ENCODE data around the gene TRIM71. TPM values are rescaled to one million over a fixed set of nuclear protein-coding genes. Genes with fewer than 3 reads are reported as not detected.

TRIM71 gene
- total and polyA plus RNA-seq, 2 experiments from 2014 or later: 1.9 to 14.5 TPM

DNA sequence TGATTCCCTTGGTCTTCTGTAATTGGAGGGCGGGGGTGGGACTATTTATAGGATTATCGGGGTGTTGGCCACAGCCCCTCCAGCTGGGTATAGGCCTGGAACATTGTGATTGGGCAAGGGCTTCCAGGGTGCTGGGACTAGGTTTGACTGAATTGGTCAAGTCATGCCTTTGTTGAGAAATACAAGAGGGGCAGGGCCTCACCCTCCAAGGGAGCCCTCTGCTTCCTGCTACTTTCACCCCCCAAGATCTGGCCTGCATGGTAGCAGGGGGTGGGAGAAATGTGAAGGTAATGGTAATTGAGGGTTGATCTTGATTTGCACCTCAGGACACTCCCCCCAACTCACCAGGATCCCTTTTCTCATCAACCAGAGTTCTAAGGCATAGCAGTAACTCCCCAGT, 25.2 kb downstream of the TRIM71 start:
- H3K9me2 ChIP-seq (replicated peaks; ENCODE audit: insufficient read depth): no peaks in the 10 kb centered on the region
- no peak overlapping the region for H3K4me3 ChIP-seq
- H3K27ac ChIP-seq: peak overlapping the region; percentile 90
- peaks cover 68% of the 10 kb centered on the region for H3K4me1 ChIP-seq (ENCODE audit: insufficient read depth)
- no peak for DNase-seq (ENCODE audit: low spot score)
- 54% methylated on average over 2 of the region's 2 CpGs for WGBS (ENCODE audit: low lambda C conversion rate, missing lambda C conversion rate)
- no peaks in the 10 kb centered on the region for H3K27me3 ChIP-seq
- H3K79me2 ChIP-seq: peaks cover 76% of the 10 kb centered on the region
- H2AFZ ChIP-seq: no peak overlapping the region
- H3K36me3 ChIP-seq (replicated peaks; ENCODE audit: insufficient read depth, low read depth): no peaks in the 10 kb centered on the region
- H3K4me2 ChIP-seq: peak overlapping the region; percentile 70
- H4K20me1 ChIP-seq (ENCODE audit: insufficient read depth, poor library complexity, severe bottlenecking): no peaks in the 10 kb centered on the region
- TF ChIP-seq EZH2phosphoT487 (IDR thresholded peaks at IDR 0.05; ENCODE audit: low read depth, severe bottlenecking, unreplicated experiment): no peak
- TF ChIP-seq, protein P1, sequence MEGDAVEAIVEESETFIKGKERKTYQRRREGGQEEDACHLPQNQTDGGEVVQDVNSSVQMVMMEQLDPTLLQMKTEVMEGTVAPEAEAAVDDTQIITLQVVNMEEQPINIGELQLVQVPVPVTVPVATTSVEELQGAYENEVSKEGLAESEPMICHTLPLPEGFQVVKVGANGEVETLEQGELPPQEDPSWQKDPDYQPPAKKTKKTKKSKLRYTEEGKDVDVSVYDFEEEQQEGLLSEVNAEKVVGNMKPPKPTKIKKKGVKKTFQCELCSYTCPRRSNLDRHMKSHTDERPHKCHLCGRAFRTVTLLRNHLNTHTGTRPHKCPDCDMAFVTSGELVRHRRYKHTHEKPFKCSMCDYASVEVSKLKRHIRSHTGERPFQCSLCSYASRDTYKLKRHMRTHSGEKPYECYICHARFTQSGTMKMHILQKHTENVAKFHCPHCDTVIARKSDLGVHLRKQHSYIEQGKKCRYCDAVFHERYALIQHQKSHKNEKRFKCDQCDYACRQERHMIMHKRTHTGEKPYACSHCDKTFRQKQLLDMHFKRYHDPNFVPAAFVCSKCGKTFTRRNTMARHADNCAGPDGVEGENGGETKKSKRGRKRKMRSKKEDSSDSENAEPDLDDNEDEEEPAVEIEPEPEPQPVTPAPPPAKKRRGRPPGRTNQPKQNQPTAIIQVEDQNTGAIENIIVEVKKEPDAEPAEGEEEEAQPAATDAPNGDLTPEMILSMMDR (IDR thresholded peaks at IDR 0.05; ENCODE audit: poor library complexity): no peak
- TF ChIP-seq EZH2 (IDR thresholded peaks at IDR 0.05; ENCODE audit: borderline replicate concordance): no peak
- H3K9me3 ChIP-seq (ENCODE audit: low read depth): no peaks in the 10 kb centered on the region

DNA sequence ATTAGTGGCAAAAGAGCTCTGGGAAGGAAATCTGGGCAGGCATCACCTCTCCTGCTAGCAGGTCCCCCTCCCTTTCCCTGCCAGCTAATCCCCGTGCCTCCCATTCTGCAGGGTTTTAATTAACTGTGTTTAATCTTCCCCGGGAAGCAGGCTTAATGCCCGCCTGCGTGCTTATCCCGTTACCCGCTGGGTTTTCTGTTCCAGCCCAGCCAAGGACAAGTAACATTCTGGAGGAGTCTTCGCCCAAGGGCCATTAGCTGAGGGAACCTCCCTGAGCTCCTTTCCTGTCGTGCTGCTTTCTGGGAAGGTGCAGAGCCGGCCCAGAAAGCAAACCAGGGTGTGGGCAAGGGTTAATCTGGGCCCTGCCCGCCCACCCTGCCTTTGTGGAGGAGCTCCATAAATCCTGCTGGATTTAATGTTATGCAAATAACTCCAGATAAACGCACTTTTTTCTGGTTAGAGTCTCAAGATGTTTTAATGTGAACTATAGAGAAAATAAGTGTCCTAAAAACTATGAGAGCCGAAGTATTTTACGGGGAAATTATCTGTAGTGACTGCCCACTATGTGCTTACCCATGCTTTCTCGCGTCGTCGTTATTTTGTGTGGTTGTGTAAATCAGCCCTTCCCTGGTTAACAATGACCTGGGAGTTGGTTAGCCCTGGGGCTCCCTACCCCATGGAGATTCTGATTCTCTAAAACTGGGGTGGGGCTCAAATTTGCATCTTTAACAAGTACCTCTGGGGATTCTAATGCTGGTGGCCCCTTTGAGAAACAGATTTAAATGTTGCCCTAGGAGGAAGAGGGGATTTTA, 25.9 kb downstream of the TRIM71 start:
- Histone ChIP-seq H3K79me2 (peaks cover 73% of the 10 kb centered on the region), H3K27me3 (no peaks in the 10 kb centered on the region), H2AFZ (no peak overlapping the region), H4K20me1 (ENCODE audit: insufficient read depth, poor library complexity, severe bottlenecking) (no peaks in the 10 kb centered on the region), H3K9me2 (replicated peaks; ENCODE audit: insufficient read depth) (no peaks in the 10 kb centered on the region), H3K9me3 (ENCODE audit: low read depth) (no peaks in the 10 kb centered on the region), H3K4me3 (no peak overlapping the region), H3K4me2 (peak overlapping the region; percentile 57), H3K36me3 (replicated peaks; ENCODE audit: insufficient read depth, low read depth) (no peaks in the 10 kb centered on the region), H3K27ac (peak overlapping the region; percentile 90), H3K4me1 (ENCODE audit: insufficient read depth) (peaks cover 73% of the 10 kb centered on the region)
- DNase-seq (ENCODE audit: low spot score): no peak
- 34% methylated on average over 17 of the region's 17 CpGs for WGBS (ENCODE audit: low lambda C conversion rate, missing lambda C conversion rate)
- TF ChIP-seq, protein P1 (IDR thresholded peaks at IDR 0.05; ENCODE audit: poor library complexity): no peak

DNA sequence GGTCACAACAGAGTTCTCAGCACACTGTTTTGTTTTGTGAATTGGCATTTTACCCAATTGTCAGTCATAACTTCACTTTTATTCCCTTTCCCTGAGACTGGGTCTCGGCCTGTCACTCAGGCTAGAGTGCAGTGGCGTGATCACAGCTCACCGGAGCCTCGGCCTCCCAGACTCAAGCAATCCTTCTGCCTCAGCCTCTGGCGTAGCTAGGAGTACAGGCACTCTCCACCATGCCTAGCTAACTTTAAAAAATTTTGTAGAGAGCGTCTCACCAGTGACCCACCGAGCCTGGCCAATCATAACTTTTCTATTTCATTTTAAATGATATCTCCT, 26.5 kb downstream of the TRIM71 start:
- WGBS (ENCODE audit: low lambda C conversion rate, missing lambda C conversion rate): 73% methylated on average over 7 of the region's 7 CpGs
- H3K4me2 ChIP-seq: peak overlapping the region; percentile 57
- TF ChIP-seq EZH2phosphoT487 (IDR thresholded peaks at IDR 0.05; ENCODE audit: low read depth, severe bottlenecking, unreplicated experiment) (no peak), EZH2 (IDR thresholded peaks at IDR 0.05; ENCODE audit: borderline replicate concordance) (no peak)
- TF ChIP-seq, protein P1 (IDR thresholded peaks at IDR 0.05; ENCODE audit: poor library complexity): no peak
- no peaks in the 10 kb centered on the region for H3K27me3 ChIP-seq
- no peak overlapping the region for H3K4me3 ChIP-seq
- no peaks in the 10 kb centered on the region for H3K9me2 ChIP-seq (replicated peaks; ENCODE audit: insufficient read depth)
- H3K79me2 ChIP-seq: peaks cover 73% of the 10 kb centered on the region
- peaks cover 75% of the 10 kb centered on the region for H3K4me1 ChIP-seq (ENCODE audit: insufficient read depth)
- no peaks in the 10 kb centered on the region for H4K20me1 ChIP-seq (ENCODE audit: insufficient read depth, poor library complexity, severe bottlenecking)
- H2AFZ ChIP-seq: no peak overlapping the region
- H3K9me3 ChIP-seq (ENCODE audit: low read depth): no peaks in the 10 kb centered on the region
- H3K27ac ChIP-seq: peak overlapping the region; percentile 90
- DNase-seq (ENCODE audit: low spot score): no peak
- H3K36me3 ChIP-seq (replicated peaks; ENCODE audit: insufficient read depth, low read depth): no peaks in the 10 kb centered on the region
